GM12891 (cell line): ENCODE measurements around the gene SEPTIN5.

Experiments used
- DNase-seq: peaks from one replicate; pipeline ENCODE4 v3.0.0; 2011; ENCODE audit warnings: low spot score; ENCODE audit not compliant: insufficient read length
- FAIRE-seq: peaks from 2 replicates; lab custom pipeline; 2011; peaks lifted over from hg19 to GRCh38; lab: Jason Lieb, UNC
- PAX5 ChIP-seq: IDR thresholded peaks from 2 replicates; pipeline ENCODE4 v1.6.1; 2011; ENCODE audit warnings: low read length, moderate library complexity, mild to moderate bottlenecking; ENCODE audit not compliant: insufficient read depth, severe bottlenecking
- POLR2A ChIP-seq: IDR thresholded peaks from 2 replicates; pipeline ENCODE4 v1.6.1; 2011; ENCODE audit warnings: low read depth, low read length, control low read depth
- POLR2AphosphoS5 ChIP-seq: IDR thresholded peaks from 2 replicates; pipeline ENCODE4 v1.6.1; 2011; ENCODE audit warnings: low read depth, low read length, control low read depth
- POU2F2 ChIP-seq: IDR thresholded peaks from 2 replicates; pipeline ENCODE4 v1.6.1; 2011; ENCODE audit warnings: low read depth, mild to moderate bottlenecking, control low read depth, low read length, moderate library complexity
- SPI1 ChIP-seq: IDR thresholded peaks from 2 replicates; pipeline ENCODE4 v1.6.1; 2011; ENCODE audit warnings: low read depth, low read length, control low read depth
- TAF1 ChIP-seq: IDR thresholded peaks from 2 replicates; pipeline ENCODE4 v1.6.1; 2011; ENCODE audit warnings: low read depth, low read length, control low read depth

The SEPTIN5 gene

DNA sequence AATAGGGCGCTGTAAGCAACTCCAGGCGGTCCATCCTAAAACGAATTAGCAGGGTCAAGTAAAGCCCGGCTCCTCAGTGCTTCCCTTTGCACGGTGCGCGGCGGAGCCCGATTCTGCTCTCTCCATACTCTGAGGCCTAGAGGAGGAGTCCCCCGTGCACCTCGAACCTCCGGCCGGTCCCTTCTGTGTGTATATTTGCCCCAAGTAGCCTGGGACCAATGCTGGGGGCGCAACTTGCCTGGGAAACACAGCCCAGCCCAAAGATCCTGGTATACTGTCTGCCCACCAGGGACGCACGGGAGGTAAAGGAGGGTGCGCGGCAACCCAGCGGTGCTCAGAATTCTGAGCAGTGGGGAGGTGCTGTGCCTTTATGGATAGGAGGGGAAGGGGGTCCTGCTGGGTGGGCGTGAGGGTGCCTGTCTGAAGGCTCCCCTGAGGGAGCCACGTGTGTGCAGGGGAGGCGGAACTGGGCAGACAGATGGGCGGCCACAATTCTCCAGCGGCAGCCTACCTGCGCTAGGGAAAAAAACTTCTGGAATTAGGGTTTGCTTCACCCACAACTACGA is 41.5 kb downstream of the SEPTIN5 start:
- FAIRE-seq (no peak), DNase-seq (no peak)
- no peak for TF ChIP-seq POLR2AphosphoS5
- TF ChIP-seq TAF1, result no peak
- TF ChIP-seq SPI1, result no peak
- no peak for TF ChIP-seq PAX5
- no peak for TF ChIP-seq POLR2A
- no peak for TF ChIP-seq POU2F2

DNA sequence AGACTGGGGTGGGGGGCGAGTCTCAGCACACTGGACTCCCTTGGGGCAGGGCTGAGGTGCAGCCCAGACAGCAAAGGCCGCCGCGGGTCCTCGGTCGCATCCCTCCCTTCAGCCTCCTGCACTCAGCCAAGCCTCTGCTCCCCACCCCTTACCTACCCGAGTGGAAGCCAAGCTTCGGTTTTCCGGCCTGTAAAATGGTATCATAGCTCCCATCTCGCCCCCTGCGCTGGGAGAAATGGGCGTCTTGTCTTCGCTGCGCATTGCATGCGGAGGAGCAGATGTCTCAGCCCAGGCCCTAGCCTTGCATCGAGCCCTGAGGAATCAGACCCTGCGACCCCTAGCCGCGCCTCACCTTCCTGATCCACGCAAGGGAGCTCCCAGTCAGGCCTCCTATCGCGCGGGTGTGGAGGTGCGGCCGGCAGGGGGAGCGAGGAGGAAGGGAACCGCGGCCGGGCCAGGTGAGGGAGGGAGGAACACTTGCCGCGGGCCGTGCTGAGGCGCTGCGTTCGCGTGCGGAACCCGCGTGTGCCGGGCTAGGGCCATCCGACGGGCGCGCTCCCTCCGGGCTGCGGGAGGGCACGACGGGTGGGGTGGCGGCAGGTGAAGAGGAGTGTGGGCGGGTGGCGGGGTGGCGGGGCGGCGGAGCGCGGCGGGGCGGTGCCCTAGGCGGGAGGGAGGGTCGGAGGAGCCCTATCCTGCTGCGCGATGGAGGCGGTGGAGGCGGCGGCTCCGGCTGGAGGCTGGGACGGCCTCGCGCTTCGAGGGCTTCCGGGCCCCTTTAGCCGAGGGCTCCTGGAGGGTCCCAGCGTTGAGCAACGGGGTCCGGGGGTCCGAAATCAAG is 42.2 kb downstream of the SEPTIN5 start:
- peak; percentile 86 for DNase-seq
- peak; percentile 82 for FAIRE-seq
- TF ChIP-seq POLR2A (no peak), POLR2AphosphoS5 (no peak), SPI1 (no peak), TAF1 (no peak), PAX5 (no peak), POU2F2 (no peak)

DNA sequence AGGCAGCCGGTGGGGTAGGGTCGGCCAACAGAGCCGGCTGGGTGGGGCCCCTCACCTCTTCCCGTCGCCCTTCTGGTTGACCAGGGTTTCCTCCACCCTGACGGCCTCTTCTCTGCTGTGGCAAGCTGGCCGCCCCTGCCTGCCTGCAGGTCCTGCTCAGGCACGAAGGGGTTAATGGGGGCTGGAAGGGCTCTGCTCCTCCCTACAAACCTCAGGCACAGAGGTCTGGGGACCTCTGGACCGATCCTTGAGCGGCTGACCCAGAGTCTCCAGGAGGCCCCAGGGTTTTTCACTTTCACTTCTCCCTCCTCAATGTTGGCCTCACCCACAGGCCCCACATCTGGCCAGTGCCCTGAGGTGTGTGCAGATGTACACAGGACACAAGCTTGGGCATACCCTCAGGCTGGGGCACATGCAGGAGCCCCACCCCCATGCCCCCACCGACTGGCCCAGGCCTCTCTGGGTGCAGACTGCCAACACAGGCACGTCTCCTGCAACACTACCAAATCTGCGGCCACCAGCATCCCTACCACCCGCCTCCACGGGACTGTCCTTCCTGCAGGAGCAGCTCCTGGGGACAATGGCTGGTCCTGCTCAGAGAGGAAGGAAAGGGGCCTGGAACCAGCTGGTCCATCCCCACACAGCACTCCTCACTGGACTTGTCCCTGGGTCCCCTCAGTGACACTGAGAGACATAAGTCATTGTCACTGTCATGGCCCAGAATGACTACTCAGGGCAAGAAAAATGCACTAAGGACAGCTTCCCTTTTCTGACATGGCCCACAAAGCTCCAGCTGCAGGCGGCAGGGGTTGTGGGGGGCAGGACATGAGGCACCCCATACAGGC is 43.1 kb downstream of the SEPTIN5 start:
- TF ChIP-seq PAX5 (no peak), SPI1 (peak; percentile 34)
- FAIRE-seq (no peak), DNase-seq (no peak)

DNA sequence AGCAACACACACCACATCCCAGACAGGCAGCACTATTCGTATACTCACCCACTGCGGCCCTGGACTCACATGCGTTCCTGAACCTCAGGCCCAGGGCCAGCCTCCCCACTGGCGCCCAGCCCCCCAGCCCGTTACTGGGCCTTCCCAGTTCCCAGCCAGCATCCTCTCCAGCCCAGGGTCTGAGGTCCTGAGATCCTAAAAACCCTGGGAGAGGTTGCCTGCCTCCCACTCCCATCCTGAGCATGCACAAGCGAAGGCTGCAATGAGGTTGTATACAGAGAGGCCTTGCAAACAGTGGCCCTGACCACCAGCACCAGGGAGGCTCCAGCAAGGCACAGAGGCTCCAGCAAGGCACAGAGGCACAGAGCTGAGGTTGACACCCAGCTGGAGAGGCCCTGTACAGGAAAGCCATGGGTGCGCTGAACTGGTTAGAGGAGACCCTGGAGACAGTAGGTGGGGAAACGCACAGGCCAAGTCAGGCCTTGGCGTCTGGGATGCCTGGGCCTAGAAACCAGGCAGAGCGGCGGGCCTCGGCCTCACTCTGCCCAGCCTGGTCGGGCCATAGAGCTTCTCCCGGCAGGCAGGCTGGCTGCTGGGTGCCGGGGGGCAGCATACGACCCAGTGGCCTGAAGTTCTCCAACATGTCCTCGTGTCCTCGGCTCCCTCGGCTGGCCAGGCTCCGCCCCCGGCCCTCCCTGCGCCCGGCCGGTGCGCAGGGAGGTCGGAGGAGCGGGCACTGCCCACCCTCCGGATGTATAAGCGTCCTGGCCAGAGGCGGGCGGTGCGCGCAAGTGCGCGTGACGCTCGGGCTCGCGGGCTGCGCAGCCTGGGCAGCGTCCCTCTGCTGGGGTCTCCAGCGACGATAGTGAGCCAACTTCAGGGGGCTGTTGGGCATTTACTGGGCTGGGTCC is 43.9 kb downstream of the SEPTIN5 start:
- DNase-seq (no peak), FAIRE-seq (no peak)

DNA sequence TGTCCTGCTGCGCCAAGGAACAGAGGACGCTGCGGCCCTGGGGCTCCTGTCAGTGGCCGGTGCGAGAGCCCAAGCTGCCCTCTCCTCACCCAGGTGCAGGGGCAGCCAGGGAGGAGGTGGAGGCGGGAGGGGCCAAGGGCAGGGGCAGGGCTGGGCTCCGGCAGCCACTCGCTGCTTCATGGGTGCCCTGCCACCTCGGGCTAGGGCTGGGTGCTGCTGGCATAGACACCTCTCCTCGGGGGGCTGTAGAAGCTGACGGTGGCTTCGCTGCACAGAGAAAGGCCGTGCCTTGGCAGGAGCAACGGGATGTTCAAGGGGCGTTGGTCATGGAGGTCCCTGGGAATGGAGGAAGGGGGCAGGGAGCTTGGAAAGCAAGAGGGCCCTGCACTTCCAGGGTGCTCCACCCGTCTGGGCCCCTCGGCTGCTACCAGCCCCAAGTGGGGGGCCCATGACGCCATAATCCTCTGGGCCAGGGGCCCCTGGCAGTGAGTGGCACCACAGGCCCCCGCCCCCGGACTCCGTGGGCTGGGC is 44.7 kb downstream of the SEPTIN5 start:
- FAIRE-seq (no peak), DNase-seq (no peak)
- TF ChIP-seq SPI1 (no peak), PAX5 (no peak), POU2F2 (no peak), POLR2AphosphoS5 (no peak), TAF1 (no peak), POLR2A (no peak)

More for the DNA sequence above, 43.9 kb downstream of the SEPTIN5 start:
- TF ChIP-seq POLR2A (no peak), POLR2AphosphoS5 (no peak), PAX5 (no peak), POU2F2 (no peak), TAF1 (no peak), SPI1 (no peak)

DNA sequence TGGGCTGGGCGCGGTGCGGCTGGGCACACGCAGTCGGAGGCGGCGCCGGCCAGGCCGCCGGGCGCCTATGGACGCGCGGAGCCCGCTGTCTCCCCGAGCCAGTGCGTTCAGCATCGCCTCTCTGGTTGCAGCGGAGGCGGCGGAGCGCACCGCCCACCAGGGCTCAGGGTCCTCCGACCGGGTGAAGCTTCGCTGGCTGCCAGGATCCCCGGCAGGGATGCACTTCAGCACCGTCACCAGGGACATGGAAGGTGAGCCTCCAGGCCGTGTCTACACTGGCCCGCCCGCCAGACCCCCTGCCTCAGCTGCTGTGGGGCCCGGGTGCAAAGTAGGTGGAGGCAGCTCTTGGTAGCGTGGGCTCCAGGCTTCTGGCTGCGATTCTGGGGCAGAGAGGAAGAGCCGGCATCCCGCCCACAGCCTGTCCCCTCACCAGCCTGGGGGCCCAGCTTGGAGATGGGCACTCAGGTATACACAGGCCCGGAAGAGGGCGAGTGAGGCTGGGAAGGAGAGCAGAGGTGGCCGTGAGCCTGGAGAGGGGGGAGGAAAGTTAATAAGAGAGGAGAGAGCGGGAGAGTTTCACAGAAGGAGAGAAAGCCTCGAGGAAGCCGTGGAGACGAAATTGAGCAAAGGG is 45.2 kb downstream of the SEPTIN5 start:
- no peak for TF ChIP-seq POLR2AphosphoS5
- no peak for TF ChIP-seq POLR2A
- TF ChIP-seq PAX5, result no peak
- TF ChIP-seq TAF1, result no peak
- TF ChIP-seq POU2F2, result no peak
- no peak for TF ChIP-seq SPI1
- FAIRE-seq (no peak), DNase-seq (no peak)

DNA sequence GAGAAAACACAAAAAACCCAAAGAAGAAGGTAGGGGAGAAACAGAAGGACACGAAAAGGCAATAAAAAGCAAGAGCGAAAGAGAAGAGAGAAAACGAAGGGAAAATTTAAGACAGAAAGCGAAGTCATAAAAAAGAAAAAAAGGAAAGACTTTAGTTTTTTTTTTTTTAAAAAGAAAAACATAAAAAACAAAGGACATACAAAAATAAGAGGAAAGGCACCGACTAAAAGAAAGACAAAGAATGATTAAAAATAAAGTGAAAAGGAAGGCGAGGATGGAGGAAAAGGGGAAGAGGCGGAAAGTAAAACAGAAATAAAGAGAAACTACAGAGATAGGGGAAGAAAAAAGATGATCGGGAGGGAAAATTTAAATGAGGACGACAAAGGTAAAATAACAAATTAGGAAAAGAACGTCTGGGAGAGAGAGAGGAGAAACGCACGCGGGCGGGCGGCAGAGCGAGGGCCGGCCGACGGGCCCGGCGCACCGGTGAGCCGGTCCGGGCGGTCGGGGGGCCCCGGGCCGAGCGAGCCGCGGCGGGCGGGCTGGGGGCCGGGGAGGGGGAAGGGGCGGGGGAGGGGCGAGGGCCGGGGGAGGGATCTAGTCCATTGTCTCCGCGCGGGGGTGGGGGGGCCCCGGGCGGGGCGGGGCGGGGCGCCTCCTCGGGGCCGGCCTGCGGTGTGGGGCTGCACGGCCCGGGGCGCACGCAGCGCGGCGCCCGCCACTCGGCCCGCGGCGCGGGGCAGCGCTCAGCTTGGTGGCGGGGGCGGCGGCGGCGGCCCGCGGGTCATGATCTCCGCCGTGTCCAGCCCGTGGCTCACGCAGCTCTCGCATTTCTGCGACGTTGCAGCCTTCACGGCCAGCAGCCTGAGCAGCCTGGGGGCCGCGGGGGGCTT is 46.0 kb downstream of the SEPTIN5 start, which contains the start of gene TBX1:
Gene TBX1, plus strand, starts transcription at position 721 of the 893 bp plus-strand sequence. Its CDS starts 66 bp downstream, at position 787.
- no peak for FAIRE-seq
- no peak for TF ChIP-seq POLR2AphosphoS5
- no peak for TF ChIP-seq SPI1
- no peak for TF ChIP-seq TAF1
- no peak for TF ChIP-seq POLR2A
- no peak for TF ChIP-seq POU2F2
- no peak for TF ChIP-seq PAX5
- no peak for DNase-seq
